Colonic mucosa (tissue), 4 donors: Measurements from ENCODE around the gene SF3A2. TPM values are rescaled to one million over a fixed set of nuclear protein-coding genes. Genes with fewer than 3 reads are reported as not detected.
A peak's percentile ranks its signal among the peaks of the same experiment; 100 is the strongest.

Experiments used
- DNase-seq: peaks from one replicate; pipeline ENCODE4 v3.0.0-alpha.2; 2020
- H3K27ac ChIP-seq: fragments of 200-600 bp; one replicate; pipeline ENCODE4 v1.8.0; 2021
- H3K27me3 ChIP-seq: fragments of 200-600 bp; one replicate; pipeline ENCODE4 v1.8.0; 2021
- H3K36me3 ChIP-seq: fragments of 200-600 bp; one replicate; pipeline ENCODE4 v1.8.0; 2021
- H3K4me1 ChIP-seq: fragments of 200-600 bp; one replicate; pipeline ENCODE4 v1.8.0; 2021; ENCODE audit warnings: mild to moderate bottlenecking
- H3K4me3 ChIP-seq: fragments of 200-600 bp; one replicate; pipeline ENCODE4 v1.8.0; 2021
- H3K9ac ChIP-seq, 2 donors: one replicate each; pipeline ENCODE4 v1.7.0; 2013; ENCODE audit warnings: control low read depth in 2 of 2, low read depth in 2 of 2, low read length in 2 of 2
- H3K9me3 ChIP-seq: fragments of 200-600 bp; one replicate; pipeline ENCODE4 v1.8.0; 2021
- intact Hi-C: fragments of 100-400 bp; cut with DNase I; formaldehyde crosslinking; loops from one replicate; pipeline ENCODE4 v1.14.1; 2022
- total RNA-seq, 2 donors: library from RNA; stranded (reverse); fragmentation: NEBNext Ultra II Directional in 1 of 2; extraction: Animal tissue kit (Norgen Biotek cat#: 25700) in 1 of 2; gene quantifications; one replicate each; pipeline ENCODE4 v1.2.1, GENCODE V29; 2021
- TF ChIP-seq, protein P1 (sequence below): fragments of 200-600 bp; IDR thresholded peaks from one replicate; pipeline ENCODE4 v1.8.0; 2022; ENCODE audit warnings: antibody characterized with exemption, mild to moderate bottlenecking
- donor health status: healthy.
- donor health status: DM: no; HTN: no; CAD: no.
- donor health status: DM: no; HTN: no; CAD: no.

Gene SF3A2, protein sequence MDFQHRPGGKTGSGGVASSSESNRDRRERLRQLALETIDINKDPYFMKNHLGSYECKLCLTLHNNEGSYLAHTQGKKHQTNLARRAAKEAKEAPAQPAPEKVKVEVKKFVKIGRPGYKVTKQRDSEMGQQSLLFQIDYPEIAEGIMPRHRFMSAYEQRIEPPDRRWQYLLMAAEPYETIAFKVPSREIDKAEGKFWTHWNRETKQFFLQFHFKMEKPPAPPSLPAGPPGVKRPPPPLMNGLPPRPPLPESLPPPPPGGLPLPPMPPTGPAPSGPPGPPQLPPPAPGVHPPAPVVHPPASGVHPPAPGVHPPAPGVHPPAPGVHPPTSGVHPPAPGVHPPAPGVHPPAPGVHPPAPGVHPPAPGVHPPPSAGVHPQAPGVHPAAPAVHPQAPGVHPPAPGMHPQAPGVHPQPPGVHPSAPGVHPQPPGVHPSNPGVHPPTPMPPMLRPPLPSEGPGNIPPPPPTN
- total RNA-seq = 10 to 100 TPM; 60.9 to 99.8 TPM

DNA sequence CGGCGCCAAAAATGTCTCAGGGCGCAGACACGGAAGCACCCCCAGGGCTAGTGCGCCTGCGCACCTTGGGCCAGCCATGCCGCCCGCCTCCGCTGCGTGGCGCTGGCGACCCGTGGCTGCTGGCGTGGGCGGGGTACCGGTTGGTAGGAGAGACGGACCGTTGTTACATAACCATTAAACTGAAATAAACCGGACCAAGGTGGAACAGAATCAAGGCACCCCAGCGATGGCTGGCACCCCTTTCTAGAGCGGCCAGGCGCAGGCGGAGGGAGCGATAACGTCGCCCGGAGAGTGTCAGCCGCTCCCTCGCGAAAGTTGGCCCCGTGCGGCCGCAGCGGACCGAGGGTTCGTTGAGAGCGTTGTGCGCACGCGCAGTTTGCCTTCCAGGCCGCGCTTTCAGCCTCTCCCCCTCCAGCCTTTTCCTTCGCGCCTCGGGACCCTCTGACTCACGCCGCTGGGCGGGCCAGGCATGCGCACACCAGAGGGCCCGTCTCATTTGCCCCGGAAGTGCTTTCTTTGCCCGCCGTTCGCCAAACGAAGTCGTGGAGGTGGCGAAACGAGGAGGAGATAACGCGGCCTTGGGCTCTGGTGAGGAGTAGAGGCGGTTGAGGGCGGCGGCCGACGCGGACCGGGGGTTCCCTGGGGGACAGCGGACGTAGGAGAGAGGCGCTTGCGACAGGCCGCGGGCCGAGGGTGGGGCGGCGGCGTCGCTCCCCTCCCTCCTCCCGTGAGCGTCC, at the start of gene SF3A2, which contains the start of gene PLEKHJ1:
Gene SF3A2 (plus strand): TSS at position 511 of the 737 bp plus-strand sequence. CDS start 6,595 bp downstream, outside the sequence.
Gene PLEKHJ1 (minus strand): TSS at position 16 of the 737 bp plus-strand sequence. CDS start 81 bp downstream, outside the sequence.
- Histone ChIP-seq H3K36me3 (no peaks in the 10 kb centered on the region), H3K4me3 (peak within 1 kb of the TSS; percentile 97), H3K9ac (peak within 1 kb of the TSS; percentile 76 to 91), H3K4me1 (peaks cover 27% of the 10 kb centered on the region), H3K27me3 (no peaks in the 10 kb centered on the region), H3K27ac (peak within 1 kb of the TSS; percentile 100), H3K9me3 (no peaks in the 10 kb centered on the region)
- peak; percentile 97 for DNase-seq
- TF ChIP-seq, protein P1, sequence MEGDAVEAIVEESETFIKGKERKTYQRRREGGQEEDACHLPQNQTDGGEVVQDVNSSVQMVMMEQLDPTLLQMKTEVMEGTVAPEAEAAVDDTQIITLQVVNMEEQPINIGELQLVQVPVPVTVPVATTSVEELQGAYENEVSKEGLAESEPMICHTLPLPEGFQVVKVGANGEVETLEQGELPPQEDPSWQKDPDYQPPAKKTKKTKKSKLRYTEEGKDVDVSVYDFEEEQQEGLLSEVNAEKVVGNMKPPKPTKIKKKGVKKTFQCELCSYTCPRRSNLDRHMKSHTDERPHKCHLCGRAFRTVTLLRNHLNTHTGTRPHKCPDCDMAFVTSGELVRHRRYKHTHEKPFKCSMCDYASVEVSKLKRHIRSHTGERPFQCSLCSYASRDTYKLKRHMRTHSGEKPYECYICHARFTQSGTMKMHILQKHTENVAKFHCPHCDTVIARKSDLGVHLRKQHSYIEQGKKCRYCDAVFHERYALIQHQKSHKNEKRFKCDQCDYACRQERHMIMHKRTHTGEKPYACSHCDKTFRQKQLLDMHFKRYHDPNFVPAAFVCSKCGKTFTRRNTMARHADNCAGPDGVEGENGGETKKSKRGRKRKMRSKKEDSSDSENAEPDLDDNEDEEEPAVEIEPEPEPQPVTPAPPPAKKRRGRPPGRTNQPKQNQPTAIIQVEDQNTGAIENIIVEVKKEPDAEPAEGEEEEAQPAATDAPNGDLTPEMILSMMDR = peak; percentile 97
- intact Hi-C loops = loop anchor here (5.0 to 10.0 kb wide), 2 partner anchors 36 to 72 kb away; partner anchors contain the start of gene DOT1L

DNA sequence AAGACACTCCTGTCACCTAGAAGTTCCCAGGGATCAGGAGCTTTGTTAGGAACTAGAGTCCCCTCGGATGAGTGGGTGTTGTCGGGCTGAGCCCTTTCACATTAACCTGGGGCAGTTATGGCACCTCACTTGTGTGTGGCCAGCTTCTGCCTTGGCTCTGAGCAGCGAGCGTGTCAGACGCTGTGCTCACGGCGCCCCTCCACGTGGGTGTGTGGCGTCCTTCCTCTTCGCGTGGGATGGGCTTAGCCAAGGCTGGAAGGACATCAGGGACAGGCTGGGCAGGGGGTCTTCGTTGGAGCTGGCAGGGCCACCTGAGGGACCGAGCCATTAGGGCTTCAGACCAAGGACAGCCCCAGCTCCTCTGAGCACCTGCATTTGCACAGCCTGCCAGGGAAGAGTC, 49.5 kb upstream of the SF3A2 start:
- H3K9me3 ChIP-seq = no peaks in the 10 kb centered on the region
- no peak overlapping the region for H3K9ac ChIP-seq
- H3K36me3 ChIP-seq = peaks cover 8% of the 10 kb centered on the region
- no peak overlapping the region for H3K27ac ChIP-seq
- no peak for DNase-seq
- H3K27me3 ChIP-seq = no peaks in the 10 kb centered on the region
- H3K4me1 ChIP-seq = no peaks in the 10 kb centered on the region
- intact Hi-C loops = no loop called here
- no peak overlapping the region for H3K4me3 ChIP-seq
- TF ChIP-seq, protein P1 = no peak

DNA sequence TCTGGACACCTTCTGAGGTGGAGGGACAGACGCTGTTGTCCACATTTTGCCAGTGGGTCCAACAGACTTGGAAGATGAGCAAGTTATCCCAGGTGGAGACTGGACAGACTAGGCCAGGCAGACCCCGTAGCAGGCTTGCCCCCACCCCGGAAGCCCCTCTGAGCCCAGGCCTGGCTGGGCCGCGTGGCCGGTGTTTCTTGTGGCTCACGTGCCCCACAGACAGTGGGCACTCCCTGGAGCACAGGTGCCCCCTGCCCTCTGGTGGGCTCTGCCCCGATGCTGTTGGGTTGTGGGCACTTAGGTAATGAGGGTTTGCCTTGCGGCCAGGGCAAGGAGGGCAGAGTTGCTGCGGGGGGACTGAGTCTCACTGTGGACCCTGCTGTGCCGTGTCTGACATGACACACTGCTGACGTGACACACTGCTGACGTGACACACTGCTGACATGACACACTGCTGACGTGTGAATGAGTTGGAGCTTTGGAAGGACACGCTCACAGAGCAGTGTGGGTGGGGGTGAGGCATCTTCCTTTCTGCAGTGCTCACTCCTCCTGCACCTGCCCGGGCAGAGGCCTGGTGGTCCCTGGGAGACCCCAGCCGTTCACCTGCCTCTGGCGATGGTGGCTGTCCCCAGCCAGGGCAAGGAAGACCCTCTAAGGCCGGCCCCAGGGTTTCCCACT, 47.8 kb upstream of the SF3A2 start:
- no peaks in the 10 kb centered on the region for H3K4me1 ChIP-seq

DNA sequence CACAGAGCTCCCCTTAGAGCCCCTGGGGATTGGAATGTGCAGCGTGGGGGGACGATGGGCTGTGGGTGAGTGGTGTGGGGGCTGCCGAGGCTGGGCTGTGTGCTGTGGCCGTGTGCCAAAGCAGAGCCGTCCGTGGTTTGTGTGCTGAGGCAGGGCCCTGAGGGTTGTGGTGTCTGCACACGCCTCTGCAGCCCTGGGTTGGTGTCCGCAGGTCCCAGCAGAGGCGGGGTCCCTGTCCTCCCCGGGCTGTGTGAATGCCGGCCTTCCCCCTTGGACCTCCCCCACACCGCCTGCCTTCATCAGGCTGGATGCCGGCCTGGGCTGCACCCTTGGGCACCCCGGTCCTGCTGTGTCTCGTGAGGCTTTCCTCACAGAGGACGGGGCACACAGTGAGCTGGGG, 46.7 kb upstream of the SF3A2 start:
- H3K9me3 ChIP-seq = no peaks in the 10 kb centered on the region
- H3K4me3 ChIP-seq = no peak overlapping the region
- no peak overlapping the region for H3K9ac ChIP-seq
- no peaks in the 10 kb centered on the region for H3K4me1 ChIP-seq
- peaks cover 8% of the 10 kb centered on the region for H3K36me3 ChIP-seq
- TF ChIP-seq, protein P1 = no peak
- H3K27me3 ChIP-seq = no peaks in the 10 kb centered on the region
- no peak for DNase-seq
- intact Hi-C loops = no loop called here
- H3K27ac ChIP-seq = no peak overlapping the region

More for the DNA sequence above, 47.8 kb upstream of the SF3A2 start:
- no peak for DNase-seq
- H3K27me3 ChIP-seq = no peaks in the 10 kb centered on the region
- H3K36me3 ChIP-seq = peaks cover 8% of the 10 kb centered on the region
- H3K9me3 ChIP-seq = no peaks in the 10 kb centered on the region
- TF ChIP-seq, protein P1 = no peak
- no peak overlapping the region for H3K4me3 ChIP-seq
- H3K27ac ChIP-seq = no peak overlapping the region
- intact Hi-C loops = no loop called here
- H3K9ac ChIP-seq = no peak overlapping the region
